GM18868 (cell line): Measurements from ENCODE around the gene DYRK4.
A peak's percentile ranks its signal among the peaks of the same experiment; 100 is the strongest.

Experiments
- ATAC-seq: cut with Tn5 transposase; IDR thresholded peaks from one replicate; pipeline ENCODE4 v1.9.1; 2021; ENCODE audit warnings: mild to moderate bottlenecking, moderate library complexity; ENCODE audit not compliant: unreplicated experiment

DYRK4 gene

DNA sequence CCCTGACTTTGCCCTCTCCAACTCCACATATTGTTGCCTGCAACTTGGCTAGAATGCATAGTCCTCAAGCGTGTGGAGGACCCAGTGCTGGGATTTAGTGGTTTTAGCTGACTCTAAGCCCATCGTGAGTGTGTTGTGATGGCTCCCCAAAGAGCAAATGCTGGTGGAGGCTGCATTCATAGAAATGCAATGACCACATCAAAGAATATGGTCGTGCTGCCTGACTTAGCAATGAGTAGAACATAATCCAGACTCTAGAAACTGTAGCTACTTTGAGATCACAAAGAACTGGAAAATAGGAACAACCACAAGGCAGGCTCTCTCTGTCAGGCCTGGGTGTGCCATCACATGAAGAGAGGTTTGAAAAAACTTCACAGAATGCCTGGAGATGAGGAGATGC, 1.3 kb downstream of the DYRK4 start:
- no peak for ATAC-seq

DNA sequence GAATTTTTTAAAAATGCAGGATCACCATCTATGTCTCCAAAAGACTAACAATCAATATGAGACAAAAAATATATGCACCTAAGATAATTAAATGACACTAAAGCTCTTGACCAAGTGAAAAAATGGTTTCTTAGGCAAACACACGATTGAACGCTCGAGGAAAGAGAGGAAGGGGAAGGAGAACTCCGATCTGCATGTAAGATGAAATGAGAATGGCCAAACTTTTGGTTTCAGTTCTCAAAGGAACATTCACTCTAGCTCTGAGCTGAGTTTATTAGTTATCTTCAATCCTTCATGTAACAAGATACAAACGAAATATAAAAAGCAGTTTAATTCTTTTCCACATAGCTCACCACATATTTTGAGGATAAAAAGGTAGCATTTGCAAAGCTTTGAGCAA, 2.8 kb downstream of the DYRK4 start:
- no peak for ATAC-seq

DNA sequence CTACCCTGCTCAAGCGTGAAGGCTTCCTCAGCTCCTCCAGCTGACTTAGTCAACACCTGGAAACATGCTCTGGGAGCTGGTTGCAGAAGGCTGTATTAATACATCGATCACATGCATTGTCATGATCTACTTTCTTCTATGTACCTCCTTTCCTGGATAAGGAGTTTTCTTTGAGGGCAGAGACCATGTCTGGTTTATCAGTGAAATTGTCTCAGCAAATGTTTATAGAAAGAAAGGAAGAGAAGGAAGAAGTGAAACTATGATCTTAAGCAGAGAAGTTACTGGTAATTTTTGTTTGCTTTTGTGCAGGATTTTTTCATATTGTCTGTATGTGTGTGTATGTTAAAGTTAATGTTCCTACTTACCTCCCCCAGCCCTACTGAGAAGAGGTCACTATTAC, 4.5 kb downstream of the DYRK4 start:
- ATAC-seq: no peak

DNA sequence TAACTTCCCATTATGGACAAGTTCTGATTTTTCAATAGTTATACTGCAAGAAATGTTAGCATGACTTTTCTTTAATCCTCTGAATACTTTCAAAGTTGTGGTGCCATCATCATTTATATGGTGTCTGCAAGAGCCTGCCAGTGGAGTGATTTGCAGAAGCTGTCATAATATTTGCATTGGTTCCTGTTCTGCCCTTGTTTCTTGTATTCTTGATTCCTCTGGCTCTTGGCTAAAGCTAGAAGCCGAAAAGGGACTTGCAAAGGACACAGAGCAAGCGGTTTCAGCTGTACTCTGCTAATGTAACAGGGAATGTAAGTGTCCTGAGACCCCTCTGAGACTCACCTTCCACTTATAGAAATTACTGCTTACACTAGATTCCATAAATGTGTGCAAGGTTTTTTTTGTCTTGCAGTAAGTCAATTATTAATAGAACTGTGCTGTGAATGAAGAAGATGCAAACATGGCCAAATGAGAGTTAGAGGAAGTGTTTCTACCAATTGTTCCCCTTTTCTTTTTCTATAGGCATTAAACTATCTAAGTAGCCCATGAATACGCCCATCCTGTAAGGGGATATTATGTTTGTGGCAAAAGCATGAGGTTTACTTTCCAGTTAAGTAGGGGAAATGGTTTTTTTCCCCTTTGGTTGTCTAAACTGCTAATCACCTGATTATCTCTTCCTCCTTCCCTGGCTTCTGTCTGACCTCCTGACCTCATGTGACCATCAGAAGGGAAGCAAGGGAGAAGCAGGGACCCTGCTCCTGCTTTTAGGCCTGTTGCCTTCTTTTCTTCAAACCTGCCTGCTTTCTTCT, 5.3 kb downstream of the DYRK4 start:
- no peak for ATAC-seq

DNA sequence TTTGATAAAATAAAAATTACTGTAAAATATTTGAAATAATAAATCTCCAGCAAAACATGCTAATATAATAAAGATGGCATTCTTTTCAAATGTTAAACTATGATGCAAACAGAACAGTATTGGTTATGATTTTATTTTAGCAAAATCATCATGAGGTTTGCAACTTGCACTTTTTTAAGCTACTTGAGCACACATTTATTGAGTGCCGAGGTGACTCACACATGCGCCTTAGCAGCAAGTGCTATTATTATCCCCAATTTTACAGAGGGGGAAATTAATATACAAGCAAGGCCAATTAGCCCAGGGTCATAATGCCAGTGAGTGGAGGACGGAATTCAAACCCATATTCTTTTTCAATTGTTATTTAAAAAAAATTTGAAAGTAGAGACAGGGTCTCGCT, 7.3 kb downstream of the DYRK4 start:
- no peak for ATAC-seq

DNA sequence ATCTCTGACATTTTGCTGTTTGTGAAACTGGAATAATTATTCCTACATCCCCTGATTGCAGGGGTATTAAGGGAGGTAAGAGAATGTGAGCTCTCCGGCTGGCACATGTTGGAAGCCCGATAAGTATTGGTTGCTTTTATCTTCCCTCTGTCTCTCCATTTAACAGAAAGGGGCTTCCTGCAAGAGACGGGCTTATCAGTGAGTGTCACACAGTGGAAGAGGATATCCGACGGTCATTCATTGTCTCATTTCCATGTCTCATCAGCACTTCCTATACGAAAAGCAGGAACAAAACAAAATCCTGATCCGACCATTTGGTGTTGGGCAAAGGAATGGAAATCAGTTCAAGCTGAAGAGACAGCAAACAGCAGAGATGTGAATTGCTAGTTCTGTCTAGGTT, 10.7 kb downstream of the DYRK4 start:
- ATAC-seq: no peak

DNA sequence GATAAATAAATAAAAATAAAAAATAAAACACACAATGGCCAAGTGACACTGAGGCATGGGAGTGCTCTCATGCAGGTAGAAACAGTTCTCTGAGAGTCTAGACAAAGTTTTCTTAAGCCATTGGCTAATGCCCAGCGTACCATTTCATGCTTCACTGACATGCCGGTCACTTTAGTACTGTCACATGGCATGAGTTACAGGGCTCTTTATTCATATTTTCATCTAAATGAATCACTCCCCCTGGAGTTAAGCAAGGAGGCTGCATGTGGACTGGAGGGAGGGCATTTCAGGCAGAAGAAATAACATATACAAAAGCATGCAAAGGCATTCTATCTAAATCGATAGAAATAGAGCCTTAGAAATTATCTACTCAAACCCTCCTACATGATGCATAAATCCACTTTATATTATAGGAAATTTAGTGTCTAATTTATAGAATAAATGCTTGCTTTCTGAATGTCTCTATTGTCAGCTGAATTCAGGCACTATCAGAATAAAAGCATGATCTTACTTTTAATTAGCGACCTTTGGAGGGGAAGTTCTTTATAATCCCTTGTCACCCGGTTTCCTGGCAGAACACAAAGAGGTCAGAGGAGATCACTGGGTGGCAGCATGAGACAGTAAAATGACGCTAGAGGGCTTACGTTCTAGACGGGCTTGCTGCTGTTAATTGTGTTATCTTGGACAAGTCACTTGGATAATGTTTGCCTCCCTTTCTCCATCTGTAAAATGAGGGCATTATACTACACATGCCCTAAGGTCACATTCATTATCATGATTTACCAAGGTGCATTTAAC, 17.5 kb downstream of the DYRK4 start:
- ATAC-seq: no peak

DNA sequence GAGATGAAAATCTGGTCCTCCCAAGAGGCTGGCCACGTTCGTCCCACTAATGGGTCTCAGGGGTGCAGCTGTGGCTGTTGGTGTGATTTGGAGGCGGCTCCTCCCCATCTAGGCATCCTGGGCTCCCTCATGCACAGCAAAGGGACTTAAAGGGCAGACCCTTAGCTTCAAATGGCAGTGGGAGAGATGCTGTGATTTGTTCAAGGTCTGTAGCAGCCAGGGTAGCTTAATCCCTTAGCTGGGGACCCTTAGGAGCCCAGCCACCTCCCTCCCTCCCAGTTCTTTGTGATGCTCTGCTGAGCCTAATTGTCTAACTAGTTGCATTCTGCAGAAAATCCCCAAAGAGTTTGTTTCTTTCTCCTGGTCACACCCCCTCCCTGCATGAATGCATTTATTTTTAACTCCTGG, 18.3 kb downstream of the DYRK4 start:
- ATAC-seq: no peak

DNA sequence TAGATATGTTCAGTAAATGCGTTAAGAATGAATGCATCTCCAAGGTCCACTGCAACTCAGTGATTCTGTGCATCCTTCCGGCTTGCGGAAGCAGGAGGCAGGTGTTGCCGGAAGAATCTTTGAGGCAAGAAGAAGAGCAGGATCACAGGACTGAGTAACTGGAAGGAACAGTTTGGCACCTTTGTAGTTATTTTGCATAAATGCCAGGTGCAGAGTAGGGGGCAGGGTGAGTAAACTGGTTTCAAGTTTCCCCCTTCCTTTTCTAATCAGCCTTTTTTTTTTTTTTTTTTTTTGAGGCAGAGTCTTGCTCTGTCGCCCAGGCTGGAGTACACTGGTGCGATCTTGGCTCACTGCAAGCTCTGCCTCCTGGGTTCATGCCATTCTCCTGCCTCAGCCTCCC, 22.3 kb downstream of the DYRK4 start:
- no peak for ATAC-seq

DNA sequence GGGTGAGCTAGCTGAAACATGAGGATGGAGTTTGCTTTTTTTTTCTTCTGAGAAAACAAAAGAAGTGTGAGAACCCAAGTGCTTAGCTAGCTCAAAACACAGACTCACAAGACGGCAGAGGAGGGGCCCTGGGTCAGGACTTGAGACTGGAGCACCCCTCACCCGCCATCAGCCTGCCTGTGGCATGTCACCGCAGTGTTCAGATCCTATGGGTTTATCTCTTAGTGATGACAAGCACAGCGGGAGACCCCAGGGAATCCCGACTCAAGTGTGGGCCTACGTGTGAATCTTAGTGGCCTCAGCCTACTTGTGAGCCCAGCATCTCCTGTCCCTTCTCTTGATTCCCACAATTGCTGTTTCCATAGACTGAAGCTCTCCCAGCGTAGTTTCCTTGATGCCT, 22.9 kb downstream of the DYRK4 start:
- ATAC-seq: no peak

DNA sequence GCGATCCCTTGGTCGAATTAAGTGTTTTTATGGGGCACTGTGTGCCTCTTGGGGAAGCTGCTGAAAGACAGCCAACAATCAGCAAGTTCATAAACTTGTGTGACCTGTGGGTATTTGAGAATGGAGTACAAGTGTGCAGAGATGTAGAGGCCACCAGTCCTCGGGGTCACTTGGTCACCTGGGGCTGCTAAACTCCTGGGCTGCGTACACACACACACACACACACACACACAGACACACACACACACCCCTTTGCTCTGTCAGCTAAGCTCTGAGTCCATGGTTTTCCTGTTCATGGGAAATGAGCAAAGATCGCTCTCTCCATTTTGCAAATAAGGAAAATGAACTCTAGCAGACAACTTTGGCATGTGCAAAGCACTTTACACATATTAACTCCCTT, 24.5 kb downstream of the DYRK4 start:
- no peak for ATAC-seq

DNA sequence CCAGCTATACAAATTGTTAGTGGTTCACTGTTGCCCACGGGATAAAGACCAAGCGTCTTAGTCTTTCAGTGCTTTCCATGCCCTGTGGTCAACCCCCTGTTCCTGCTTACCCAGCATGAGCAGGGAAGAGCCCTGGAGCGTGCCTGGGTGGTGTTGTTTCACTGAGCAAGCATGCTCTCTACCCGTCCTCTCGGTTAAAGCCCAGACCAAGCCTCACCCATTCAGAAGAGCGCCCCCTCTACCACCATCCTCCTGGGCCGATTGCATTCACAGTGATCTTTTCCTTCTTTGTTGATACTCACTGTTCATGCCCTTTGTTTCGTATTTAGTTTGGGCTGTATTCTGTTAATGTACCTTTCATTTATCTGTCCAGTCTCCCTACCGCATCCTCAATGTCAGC, 25.1 kb downstream of the DYRK4 start:
- ATAC-seq: no peak

DNA sequence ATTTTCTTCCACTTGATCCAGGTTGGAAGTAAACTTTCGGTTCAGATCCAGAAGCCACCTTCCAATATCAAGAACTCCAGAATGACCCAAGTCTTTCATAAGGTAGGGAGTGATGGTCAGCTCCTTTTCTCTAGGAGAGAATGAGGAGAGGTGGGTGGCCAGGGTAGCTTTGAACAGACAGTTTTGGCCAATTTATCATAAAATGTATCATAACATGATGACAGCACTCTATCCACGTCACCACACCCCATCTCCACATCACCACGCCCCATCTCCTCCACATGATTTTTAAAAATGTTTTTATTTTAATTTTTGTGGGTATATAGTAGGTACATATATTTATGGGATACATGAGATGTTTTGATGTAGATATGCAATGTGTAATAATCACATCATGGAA, 26.9 kb downstream of the DYRK4 start:
- no peak for ATAC-seq

DNA sequence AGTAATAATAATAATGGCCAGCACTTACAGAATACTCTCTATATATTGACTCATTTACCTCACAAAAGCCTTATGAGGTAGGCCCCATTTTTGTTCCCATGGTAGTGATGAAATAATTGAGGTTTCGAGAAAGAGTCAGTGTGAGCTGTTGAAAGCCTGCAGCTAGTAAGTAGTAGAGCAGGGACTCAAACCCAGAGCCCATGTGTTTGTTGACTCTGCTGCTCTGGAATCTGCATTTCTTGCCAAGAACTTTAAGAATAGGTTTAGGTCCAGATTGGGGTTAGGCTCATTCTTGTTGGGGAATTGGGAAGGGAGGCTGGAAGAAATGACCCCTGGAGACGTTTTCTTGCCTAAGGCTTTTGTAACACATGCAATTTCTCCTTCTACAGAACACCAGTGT, 27.9 kb downstream of the DYRK4 start:
- ATAC-seq: no peak

DNA sequence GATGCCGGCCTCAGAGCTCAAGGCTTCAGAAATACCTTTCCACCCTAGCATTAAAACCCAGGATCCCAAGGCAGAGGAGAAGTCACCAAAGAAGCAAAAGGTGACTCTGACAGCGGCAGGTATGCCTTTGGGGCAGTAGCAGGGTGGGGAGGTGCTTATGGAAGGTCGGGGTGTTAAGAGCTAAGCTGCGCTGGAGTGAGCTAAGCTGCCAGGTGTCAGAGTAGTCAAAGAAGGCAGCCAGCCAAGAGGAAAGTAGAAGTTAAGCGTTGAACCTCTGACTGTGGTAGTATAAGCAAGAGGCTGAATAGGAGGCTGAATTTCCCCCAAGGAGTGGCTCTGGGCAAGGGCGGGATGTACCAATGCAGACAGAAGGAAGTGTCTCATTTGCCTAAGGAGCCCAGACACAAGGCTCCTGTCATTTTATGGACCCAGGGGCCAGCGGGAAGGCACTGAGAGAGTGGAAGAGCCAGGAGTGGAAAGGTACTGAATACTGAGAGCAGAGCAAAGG, 29.2 kb downstream of the DYRK4 start:
- ATAC-seq: no peak

DNA sequence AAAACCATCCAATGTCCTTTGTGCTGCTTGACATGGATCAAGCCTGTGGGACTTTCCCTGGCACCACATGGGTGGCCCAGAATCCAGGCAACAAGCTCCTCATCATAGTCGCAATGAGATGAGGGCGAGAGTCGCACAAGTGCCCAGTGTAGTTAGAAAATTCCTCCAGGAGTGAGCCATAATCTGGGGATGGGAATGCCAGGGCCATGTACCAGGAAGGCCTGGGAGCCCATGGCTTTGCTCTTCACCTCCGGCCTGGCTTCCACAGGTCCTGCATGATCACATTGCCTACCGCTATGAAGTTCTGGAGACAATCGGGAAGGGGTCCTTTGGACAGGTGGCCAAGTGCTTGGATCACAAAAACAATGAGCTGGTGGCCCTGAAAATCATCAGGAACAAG, 33.9 kb downstream of the DYRK4 start:
- no peak for ATAC-seq

DNA sequence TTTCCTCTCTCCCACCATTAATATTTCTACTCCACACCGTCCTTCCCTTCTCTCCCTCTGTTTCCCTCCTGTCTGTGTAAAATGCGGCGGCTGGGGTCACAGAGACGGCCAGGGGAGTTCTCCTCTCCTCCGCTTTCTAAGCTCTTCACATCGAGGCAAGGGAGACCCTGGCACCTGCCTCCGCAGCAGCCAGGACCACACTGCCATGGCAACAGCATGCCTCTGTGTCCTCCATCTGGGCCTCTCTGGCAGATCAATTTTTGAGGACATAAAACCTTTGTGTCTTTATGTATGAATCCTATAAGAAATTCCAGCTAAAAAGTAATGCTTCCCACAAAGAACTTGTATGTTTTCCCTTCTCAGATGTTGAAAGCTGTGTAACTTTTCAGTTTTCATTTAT, 41.4 kb downstream of the DYRK4 start:
- no peak for ATAC-seq

DNA sequence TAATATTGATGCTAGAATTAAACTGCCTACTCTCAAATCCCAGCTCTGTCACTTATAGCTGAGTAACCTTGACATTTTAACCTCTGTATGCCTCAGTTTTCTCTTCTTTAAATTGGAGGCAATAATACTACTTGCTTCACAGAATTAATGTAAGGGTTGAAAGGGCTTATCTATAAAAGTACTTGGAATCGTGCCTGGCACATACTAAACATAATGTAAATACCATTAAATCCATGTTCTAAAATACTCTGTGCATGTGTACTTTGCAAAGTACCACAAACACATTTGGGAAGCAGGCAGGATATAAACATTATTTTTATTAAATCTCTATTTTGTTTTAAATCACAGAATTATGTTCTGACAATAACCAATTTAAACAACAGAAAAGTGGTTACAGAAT, 41.9 kb downstream of the DYRK4 start:
- ATAC-seq: no peak

DNA sequence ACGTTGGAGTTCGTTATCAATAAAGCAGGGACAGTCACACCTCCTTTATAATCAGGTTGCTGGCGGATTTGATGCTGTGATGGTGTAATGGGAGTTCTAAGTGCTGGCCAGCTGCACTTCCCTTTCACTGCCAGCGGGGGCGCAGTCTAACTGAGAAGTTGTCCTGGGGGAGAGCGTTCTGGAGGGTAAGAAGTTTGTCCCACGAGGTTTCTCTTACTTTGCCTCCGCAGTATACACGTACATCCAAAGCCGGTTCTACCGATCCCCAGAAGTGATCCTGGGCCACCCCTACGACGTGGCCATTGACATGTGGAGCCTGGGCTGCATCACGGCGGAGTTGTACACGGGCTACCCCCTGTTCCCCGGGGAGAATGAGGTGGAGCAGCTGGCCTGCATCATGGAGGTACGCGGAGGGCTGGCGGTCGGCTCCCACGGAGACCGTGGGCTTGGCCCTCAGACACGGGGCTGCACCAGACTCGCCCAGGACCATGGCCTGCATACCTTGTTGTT, 42.7 kb downstream of the DYRK4 start:
- ATAC-seq: peak; percentile 97

DNA sequence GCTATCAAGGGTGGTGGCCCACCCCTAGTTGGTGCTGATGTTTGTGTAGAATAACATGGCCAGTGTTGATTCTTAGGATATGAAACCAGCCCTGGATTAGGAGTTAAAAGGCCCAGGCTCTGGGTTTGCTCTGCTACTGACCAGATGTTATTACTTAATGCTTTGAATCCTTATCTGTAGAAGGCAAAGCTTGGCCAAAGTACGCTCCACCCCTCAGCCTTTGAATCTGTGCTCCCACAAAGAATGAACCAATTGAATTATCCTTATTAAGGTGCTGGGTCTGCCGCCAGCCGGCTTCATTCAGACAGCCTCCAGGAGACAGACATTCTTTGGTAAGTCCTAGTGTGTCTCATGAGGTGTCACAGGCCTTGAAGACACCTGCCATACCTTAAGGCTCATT, 45.0 kb downstream of the DYRK4 start:
- no peak for ATAC-seq

DNA sequence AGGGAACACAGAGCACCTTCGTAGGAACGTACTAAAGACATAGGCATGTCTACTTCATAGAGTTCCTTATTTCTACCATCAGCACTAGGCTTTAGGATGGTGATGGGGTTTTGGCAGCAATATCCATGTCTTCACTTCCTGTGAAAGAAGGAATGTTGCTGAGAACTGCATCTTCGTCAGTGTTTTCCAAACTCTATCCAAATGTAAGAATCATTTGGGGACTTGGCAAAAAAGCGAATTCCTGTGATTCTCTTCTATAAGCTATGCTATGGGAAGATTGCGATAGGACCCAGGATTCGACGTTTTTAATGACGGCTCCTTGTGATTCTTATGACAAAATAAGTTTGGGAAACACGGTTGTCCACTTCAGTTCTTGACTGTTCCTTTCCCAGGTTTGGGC, 47.1 kb downstream of the DYRK4 start:
- ATAC-seq: no peak

DNA sequence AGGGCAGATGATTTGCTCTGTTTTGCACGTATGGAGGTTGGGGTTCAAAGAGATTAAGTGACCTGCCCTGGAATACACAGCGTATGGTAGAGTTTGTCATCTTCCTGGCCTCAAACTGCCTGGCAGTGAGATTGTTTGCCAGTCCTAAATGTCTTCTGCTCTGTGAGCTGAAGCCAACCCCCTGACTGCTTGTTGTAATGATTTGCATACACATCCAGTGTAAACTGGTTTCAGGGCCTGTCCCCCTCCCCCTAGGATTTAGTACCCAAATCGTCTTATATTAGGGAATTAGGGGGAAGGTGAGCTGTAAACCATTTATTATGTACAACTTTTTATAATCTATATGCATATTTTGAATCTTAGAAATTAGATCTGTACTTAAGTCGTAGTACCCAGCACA, 48.5 kb downstream of the DYRK4 start:
- no peak for ATAC-seq
